NCI-H1694 (cell line): Measurements from ENCODE around the gene RPUSD1.
"Not testable (repeated sequence)": the region's sequence is repeated elsewhere in the genome, so short reads cannot be mapped to it uniquely, and the experiment has no call there.

Experiments
- DNase-seq: peaks from one replicate; lab custom pipeline; 2025; lab: John Stamatoyannopoulos, UW

RPUSD1 gene

DNA sequence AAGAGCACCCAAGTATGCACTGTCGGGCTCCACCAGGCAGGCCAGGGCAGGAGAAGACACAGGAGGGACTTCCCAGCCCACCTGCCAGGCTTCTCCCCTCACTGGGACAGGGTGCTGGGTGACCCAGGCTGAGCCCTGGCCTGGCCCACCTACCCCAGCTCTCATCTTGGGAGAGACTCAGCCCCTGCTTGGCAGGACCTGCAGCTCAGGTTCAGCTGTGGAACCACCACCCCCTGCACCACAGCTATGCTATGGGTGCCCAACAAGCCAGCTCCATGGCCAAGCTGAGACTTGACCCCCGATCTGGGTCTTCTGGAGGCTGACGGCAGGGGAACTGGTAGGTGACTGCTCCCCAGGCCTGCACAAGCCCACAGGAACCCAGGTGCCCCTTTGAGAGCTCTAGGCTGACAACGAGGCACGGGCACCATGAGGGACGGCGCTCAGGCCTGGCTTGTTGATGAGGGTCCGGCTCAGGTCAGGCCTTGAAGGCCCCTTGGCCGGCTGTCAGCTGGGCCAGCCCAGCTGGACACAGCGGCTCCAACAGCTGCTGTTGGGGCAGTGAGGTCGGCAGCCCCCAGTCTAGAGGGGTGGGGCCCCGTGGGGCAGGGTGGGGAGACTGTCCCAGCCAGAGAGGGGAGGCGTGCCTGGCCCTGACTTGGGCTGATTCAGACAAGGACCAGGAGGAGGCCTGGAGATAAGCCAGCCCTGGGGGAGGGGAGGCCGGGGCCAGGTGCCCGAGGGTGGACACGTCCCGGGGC is 4.6 kb downstream of the RPUSD1 start:
- DNase-seq, result no peak

DNA sequence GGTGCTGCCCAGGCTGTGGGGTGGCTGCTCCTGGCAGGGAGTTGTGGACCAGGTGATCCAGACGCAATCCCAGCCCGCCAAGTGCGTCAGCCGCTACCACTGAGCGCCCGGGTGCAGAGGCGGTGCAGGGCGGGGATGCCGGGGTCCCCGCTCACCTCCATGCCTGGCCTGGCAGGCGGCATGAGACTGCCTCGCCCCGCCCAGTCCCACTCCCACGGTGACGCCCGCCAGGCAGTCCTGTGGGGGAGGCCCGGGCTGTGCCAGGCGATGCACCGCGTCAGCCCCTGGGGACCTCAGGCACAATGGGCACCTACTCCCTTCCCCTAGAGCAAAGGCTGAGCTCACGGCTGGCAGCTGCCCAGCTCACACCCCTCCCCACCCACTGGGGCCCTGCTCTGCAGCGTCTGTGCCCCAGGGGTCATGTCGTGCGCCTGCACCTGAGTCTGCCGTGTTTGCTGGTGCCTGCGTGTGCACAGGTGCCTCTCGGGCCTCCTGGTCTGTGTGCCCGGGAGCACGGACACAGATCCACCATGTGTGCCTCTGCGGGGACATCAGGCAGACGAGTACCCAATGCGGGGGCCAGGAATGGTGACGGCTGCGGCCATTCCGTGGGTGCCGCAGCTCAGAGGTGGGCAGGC is 5.3 kb downstream of the RPUSD1 start:
- DNase-seq, result no peak

DNA sequence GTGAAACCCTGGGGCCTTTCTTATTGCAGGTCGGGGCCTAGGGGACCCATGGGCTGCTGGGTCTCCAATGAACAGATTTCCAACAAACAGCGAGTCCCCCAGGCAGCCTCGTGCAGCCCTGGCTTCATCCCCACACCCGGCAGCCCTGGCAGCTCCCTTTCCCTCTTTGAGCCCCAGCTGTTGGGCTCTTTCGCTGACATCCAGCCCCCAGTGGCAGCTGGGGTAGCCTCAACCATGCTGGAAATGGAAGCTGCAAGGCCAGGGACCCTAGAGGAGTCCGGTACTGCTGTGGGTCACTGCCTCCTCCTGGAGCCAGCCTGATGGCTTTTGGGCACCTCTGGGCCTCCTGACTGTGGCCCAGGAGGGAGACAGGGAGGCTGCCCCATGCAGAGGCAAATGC is 5.9 kb downstream of the RPUSD1 start:
- DNase-seq, result no peak

DNA sequence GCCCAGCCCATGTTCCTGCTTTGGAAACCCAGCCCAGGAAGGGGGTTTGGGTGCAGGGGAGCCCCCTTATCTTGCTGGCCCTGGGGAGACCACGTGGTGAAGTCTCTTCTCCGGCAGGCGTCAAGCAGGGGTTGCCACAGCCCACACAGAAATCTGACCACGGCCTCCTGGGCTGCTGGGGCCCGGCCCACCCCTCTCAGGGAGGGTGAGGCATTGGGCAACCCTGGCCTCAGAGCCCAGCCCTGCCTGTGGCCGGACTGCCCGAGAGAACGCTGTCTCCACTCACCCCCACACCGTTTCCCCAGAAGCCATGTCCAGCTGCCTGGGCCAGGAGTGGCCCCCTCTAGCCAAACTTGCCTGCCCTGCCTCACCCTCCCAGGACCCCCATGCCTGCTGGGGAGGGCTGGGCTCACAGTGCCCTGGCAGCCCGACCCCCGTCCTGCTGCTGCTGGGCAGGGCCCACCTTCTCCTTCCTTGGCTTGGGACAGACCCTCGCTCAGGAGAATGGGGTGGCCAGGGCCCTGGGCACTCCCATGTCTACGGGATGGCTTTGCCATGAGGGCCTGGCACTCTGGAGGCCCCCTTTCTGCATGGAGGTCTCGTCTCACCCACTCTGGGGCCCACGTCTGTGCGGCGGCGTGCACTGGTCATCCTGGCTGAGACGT is 6.7 kb downstream of the RPUSD1 start:
- DNase-seq, result no peak

DNA sequence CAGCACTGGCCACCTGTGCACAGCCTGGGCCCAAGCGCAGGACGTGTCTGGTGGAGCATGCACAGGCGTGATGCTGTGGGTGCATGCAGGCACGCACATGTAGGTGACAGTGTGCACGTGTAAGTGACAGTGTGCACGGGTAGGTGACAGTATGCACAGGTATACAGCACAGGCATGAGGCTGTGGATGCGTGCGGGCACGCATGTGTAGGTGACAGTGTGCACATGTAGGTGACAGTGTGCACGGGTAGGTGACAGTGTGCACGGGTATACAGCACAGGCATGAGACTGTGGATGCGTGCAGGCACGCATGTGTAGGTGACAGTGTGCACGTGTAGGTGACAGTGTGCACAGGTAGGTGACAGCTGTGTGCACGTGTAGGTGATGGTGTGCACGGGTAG is 7.9 kb downstream of the RPUSD1 start:
- DNase-seq, result no peak

DNA sequence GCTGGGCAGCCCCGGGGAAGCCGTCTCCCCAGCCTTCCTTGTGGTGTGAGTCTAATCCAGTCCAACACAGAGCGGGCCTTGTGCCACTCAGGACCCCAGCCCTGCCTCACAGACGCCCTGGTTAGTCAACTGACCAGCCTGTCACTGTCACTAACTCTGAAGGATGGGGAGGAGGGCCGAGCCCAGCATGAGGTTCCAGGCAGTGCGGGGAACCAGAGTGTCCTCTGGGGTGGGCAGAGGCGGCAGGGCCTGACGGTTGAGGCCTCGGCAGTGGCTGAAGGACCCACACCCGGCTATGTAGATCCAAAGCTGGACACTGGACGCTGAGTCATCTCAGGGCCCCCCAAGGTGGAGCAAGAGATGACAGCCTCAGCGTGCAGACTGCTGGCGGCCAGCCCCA is 8.6 kb downstream of the RPUSD1 start:
- DNase-seq, result no peak

DNA sequence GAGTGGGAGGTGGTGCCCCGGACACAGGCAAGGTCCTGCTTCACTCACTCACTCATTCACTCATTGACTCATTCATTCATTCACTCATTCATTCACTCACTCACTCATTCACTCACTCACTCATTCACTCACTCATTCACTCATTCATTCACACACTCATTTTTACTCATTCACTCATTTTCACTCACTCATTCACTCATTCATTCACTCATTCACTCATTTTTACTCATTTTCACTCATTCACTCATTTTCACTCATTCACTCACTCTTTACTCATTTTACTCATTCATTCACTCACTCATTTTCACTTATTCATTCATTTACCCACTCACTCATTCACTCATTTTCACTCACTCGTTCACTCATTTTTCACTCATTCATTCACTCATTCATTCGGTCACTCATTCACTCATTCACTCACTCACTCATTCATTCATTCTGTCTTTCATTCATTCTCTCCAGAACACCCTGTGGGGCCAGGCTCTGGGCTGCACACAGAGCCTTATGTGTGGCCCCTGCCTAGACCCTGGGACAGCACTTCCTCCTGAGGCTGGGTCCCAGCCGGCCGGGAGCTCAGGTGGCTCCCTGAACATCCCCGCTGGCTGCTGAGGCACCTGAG is 9.2 kb downstream of the RPUSD1 start:
- DNase-seq, result no peak

DNA sequence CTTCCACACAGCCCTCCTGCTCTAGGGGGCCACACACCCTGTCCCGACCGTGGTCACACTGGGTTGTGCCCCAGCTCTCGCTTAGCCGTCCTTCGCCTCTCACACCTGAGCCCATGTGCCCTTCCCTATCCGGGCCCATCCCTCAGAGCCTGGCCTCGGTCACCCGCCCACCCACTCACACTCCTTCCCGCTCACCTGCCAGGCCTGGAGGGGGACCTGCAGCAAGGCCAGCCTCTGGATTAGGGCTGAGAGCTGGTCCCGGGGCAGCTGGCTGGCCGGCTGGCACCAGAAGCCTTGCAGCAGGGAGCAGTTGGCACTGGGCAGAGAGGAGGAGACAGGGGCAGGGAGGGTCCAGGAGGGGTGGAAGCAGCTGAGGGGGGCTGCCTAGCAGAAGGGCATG is 9.7 kb downstream of the RPUSD1 start:
- DNase-seq, result no peak

DNA sequence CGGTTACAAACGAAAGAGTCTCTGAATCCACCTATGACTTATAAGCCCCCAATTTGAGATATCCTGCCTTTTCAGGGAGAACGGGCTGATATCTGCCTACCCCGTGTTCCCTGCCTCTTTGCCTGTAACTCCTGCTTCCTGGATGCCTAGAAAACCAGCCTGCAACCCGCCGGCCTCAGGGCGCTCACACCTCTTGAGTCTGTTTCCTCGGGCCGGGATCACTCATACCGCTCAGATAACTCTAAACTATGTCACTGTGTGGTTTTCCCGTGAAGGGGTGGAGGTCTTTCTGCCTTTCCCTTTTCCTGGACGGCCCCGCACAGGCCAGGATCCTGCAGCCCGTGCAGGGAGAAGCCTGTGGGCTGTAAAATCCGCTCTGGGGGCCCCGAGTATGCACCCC is 10.4 kb downstream of the RPUSD1 start:
- no peak for DNase-seq

DNA sequence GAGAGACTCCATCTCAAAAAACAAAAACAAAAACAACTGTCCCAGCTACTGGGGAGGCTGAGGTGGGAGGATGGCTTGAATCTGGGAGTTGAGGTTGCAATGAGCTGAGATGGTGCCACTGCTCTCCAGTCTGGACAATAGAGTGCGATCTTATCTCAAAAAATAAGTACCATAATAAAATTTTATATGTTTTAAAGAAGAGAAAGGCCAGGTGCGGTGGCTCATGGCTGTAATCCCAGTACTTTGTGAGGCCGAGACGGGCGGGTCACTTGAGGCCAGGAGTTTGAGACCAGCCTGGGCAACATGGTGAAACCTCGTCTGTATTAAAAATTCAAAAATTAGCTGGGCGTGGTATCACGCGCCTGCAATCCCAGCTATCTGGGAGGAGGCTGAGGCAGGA is 11.4 kb downstream of the RPUSD1 start:
- DNase-seq, result no peak

DNA sequence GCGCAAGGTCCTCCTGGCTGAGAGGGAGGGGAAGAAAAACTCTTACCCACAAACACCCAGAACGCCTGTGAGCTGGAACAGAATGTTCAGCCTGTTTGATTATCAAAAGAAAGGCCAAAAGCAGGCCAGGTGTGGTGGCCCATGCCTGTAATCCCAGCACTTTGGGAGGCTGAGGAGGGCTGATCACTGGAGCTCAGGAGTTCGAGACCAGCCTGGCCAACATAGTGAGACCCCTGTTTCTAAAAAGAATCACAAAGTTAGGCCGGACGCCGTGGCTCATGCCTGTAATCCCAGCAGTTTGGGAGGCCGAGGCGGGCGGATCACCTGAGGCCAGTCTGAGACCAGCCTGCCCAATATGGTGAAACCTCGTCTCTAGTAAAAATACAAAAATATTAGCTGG is 11.9 kb downstream of the RPUSD1 start:
- DNase-seq, result not testable (repeated sequence)

DNA sequence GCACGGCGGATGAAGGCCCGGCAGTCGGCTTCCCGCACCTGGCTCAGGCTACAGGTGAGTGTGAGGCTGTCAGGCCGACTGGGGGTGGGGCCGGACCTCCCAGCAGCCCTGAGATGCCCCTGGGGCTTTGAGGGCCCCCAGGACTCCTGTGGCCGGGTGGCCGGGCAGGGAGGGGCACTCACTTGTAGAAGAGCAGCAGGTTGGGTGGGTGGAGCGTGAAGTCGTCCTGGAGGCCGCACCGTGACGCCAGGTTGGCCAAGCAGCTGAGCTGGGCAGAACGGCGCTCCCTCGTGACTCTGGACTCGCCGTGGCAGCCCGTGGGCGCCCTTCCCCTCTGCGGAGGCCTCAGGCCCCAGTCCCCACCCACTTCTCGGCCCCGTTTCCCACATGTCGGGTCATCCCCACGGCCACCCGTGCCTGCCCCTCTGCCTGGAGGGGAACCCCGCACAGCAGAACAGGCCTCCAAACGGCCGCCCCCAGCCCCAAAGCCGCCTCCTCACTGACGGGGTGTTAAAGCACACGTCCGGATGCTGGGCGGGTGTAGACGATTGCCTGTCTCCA is 12.9 kb downstream of the RPUSD1 start:
- DNase-seq, result no peak

DNA sequence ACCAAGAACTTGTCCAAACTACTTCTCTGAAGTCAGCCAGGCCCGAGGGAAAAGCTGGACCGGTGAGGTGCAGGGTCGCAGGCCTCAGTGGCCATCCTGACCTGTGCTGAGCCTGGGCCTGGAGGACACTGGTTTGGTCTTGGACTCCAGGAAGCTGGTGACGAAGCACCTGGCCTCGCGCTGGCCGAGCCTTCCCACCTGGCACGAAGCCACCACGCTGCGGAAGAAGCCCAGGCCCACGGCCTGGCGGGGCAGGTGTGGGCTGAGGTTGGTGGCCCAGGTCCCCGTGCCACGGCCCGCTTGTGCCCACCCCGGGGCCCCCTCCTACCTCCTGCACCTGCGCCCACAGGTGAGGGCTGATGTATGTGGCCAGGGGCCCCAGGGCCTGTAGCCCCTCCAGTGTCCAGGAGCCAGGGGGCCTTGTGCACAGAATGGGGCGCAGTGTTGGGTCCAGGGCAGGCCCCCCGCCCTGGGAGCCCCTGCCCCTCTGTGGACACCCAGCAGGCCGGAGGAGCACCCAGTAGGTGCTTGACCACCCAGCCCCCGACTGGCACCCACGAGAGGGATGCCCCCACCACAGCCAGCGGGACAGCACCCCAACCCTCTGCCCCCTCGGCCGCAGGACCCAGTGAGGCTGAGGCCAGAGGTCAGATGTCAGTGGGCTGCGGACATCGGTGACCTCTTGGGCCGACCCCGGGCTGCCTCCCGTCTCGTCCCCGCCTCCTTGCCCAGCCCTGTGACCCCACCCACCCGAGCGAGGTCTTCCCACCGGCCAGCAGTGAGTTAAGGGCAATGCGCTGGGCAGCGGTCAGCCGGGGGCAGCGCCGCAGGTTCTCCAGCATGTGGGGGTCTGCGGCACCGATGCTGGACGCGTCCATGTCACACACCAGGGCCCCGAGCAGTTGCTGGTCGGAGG is 13.8 kb downstream of the RPUSD1 start:
- no peak for DNase-seq

DNA sequence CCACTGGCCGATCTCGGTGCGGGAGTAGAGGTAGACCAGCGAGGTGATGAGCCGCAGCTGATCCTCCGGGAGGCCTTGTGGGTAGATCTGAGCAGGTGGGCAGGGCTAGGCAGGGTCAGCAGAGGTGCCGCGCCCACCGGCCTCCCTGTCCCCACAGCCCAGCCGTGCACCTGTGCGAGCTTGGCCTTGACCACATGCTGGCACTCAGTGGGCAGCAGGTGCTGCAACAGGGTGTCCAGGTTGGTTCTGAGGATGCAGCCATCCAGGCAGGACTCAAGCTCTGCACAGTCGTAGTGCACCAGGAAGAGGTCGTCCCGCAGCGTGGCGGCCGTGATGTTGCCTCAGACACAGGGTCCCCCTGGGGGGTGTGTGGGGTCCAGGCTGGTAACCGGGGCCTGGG is 15.2 kb downstream of the RPUSD1 start:
- no peak for DNase-seq

DNA sequence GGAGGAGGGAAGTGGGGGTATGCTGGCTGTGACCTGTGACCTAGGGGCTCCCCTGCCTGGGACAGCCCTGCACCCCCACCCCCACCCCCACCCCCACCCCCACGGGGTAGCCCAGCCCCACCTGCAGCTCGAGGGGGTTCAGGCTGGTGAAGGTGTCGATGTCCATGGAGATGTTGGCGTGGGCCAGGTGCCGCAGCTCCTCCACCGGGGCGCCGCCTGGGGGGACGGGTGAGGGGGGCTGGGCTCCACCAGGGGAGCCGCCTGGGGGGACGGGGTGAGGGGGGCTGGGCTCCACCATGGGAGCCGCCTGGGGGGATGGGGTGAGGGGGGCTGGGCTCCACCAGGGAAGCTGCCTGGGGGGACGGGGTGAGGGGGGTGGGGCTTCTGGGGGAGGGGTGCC is 17.8 kb downstream of the RPUSD1 start:
- no peak for DNase-seq

DNA sequence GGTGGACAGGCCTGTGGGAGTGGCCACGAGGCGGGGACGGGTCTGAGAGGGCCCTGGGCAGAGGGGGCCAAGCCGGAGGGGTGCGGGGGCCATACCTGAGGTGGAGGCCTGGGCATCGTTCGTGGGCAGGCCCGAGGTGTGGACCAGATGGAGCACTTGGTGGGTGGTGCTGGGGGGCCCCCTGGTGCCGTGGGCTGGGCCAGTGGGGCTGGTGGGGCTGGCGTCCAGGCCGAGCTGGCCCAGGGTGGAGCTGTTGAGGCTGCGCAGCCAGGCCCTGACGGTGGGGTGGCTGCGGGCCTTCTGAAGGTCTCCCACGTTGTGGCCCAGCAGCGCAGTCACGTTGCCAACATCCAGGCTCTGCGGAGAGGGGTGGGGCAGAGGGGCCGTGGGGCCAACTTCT is 18.2 kb downstream of the RPUSD1 start:
- no peak for DNase-seq

DNA sequence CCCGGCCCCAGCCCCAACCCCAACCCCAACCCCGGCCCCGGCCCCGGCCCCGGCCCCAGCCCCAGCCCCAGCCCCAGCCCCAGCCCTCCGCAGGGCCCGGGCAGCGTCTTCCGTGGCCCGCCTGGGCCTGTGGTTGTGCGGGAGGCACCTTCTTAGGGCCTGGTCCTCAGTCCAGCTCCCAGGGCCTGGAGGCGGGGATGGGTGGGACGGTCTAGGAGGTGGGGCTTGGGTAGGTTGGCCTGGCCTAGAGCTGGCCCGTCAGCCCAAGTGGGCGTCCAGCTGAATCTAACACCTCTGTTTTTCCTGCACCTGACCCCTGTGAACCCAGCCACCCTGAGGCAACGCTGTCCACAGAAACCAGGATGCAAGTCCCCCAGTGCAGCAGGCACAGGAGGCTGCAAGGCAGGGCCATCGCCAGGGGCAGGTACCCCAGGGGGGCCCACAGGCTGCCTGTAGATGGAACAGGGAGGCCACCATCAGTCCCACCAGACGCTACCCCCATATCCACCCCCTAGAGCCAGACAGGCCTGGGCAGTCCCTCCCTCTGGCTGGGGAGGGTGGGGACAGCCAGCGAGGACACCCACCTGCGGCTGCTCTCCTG is 18.9 kb downstream of the RPUSD1 start:
- DNase-seq, result no peak

DNA sequence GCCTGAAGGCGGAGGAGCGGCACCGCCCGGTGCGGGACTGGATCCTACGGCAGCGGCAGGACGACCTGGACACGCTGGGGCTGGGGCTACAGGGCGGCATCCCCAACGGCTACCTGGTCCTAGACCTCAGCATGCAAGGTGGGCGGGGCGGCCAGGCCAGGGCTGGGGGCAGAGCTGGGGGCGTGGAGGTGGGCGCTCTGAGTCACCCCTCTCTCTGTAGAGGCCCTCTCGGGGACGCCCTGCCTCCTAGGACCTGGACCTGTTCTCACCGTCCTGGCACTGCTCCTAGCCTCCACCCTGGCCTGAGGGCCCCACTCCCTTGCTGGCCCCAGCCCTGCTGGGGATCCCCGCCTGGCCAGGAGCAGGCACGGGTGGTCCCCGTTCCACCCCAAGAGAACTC is 19.8 kb downstream of the RPUSD1 start:
- DNase-seq, result no peak

DNA sequence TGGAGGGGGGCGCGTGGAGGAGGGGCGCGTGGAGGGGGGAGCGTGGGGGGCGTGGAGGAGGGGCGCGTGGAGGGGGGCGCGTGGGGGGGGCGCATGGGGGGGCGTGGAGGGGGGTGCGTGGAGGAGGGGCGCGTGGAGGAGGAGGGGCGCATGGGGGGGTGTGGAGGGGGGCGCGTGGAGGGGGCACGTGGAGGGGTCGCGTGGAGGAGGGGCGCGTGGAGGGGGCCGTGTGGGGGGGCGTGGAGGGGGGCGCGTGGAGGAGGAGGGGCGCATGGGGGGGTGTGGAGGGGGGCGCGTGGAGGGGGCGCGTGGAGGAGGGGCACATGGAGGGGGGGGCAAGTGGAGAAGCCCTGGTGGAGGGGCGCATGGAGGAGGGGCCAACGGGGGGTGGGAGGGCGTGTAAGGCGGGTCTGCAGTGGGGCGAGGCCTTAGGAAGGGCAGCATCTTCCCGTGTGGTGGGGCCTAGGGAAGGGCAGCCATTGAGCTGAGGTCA is 20.4 kb downstream of the RPUSD1 start:
- no peak for DNase-seq

DNA sequence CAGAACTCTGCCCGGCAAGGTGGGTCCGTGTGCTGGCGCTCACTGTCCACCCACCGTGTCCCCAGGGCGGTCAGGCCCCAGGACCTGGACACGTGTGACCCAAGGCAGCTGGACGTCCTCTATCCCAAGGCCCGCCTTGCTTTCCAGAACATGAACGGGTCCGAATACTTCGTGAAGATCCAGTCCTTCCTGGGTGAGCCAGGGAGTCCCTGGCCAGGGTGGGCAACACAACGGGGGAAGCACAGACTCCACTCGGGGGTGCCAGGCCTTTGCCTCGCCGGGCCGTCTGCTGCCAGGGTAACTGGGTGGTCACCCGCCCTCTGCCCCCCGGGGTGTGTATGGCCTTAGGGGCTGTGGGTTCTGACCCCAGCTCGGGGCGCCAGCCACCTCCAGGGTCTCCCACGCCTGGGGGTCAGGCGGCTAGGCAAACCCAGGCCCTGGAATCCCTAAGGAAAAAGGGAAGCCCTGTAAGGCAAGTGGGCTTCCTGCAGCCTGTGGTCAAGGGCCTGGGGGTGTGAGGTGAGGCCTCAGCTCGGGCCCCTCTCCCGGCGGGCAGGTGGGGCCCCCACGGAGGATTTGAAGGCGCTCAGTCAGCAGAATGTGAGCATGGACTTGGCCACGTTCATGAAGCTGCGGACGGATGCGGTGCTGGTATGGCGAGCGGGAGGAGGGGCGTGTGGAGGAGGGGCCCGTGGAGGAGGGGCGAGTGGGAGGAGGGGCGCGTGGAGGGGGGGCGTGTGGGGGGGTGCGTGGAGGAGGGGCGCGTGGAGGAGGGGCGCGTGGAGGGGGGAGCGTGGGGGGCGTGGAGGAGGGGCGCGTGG is 21.2 kb downstream of the RPUSD1 start:
- no peak for DNase-seq
